RKO (cell line): ENCODE measurements around the gene CPLX1.
A peak's percentile ranks its signal among the peaks of the same experiment; 100 is the strongest.

Experiments used
- DNase-seq: peaks from one replicate; pipeline ENCODE4 v3.0.0-alpha.2; 2016; ENCODE audit warnings: low spot score

CPLX1 gene

DNA sequence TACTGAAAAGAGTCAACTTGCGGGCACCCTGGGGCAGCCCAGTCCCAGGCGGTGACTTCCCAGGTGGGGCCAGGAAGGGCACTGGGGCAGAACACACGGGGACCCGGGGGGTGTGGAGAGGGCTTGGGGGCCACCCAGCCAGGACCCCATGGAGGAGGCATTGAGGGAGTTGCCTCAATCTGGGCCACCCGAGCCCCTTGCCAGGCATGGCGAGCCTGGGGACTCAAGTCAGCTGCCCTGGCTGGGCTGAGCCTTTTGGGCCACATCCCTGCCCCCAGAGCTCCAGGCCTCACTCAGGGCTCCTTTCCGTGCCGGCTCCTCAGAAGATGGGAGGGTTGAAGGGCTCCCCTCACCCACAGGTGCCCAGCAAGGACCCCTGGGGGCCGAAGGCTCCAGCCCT lies 6.6 kb upstream of the CPLX1 start:
- no peak for DNase-seq

DNA sequence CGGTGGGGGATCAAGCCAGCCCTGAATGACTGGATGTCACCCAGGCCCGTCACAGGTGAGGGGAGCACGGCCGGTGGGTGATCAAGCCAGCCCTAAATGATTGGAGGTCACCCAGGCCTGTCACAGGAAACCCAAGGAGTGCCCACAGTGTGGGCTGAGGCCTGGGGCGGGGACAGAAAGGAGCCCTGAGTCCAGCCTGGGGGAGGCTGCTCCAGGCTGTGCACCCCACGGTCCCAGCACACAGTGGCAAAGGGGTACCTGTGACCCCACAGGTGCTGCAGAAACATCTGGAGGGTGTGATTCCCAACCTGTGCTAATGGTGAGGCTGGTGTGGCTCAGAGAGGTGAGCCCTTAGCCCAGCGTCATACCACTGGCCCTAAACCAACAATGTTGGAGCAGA lies 6.2 kb upstream of the CPLX1 start:
- DNase-seq: no peak

DNA sequence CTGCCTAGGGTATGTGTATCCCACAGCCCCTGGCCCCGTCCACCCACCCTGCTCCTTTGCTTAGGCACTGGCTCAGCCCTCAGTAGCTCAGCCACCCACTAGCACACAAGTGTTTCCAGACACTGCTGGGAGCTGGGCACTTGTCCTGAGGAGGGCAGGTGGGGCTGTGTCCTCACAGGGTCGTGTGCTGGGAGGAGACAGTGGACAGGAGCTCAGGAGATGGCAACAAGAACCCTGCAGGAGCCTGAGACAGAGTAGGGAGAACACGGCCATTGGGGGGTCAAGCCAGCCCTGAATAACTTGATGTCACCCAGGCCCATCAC lies 5.5 kb upstream of the CPLX1 start:
- no peak for DNase-seq

DNA sequence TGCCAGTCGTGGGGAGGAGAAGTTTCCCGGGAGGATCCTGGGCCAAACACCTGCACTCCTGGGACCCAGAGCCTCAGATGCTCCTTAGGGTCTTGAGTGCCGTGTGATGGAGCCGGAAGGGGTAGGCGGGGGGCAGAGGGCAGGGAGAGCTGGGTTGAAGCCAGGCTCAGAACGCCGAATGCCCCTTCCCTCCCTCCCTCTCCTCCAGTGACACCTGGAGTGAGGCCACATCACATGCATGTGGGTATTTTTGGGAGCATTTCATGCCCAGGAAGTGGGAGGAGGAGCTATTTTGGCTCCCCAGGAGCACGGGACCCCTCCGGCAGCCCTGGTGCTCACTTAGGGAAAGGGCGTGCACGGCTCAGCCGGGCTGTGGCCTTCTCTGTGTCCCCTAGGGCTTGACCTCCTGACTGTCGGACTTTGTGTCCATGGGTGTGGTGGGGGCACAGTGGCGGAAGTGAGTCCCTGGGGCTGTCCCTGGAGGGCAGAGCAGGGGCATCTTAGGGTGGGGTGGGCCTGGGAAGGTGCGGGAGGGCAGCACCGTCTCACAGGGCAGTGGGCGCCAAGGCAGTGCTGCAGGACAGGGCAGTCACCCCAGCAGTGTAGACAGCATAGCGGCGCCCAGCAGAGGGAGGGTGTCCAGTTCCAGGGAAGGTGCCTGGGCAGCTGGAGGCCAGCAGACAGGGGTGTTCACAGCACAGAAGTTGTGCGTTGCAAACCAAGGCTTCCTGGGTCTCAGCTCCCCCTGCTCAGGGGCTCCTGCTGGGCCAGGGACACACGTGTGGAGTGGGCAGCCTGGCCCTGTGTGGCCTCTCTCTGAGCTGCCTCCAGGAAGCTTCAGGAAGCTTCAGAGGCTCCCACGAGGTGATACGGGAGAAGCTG lies 4.9 kb upstream of the CPLX1 start:
- no peak for DNase-seq

DNA sequence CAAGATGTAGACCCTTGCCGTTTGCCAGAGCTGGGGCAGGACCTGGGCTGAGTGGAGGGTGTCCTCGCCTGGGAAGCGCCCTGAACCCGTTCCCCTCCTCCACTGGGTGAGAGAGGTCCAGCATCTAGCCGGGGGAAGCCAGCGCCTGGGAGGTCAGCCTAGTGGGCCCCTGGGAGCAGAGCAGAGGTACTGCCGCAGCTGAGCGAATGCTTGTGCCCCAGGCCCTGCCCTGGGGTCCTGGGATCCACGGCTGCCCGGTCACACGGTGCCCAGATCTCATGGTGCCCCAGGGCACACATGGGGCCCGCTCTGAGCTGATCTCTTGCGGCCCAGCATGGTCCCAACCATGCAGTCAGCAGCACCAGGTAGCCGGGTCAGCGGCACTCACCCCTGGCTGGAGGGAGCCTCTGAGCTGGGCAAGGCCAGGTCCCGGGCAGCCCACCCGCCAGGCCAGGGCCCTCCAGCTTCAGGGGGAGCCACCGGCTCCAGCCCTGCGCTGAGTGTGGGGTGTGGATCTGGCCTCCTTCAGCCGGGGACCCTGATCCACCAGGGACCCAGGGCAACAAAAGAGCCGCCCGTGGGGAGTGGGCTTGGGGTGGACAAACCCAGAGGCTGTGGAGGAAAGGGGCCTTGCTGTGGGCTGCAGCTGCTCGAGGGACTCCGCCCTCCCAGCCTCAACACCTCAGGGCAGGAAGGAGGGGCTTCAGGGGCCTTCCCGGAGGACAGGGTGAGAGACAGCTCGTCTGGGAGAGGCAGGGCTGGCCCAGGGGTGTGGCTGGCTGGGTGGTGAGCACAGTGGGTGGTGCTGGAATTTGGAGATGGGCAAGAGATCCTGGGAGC lies 4.1 kb upstream of the CPLX1 start:
- DNase-seq: no peak

DNA sequence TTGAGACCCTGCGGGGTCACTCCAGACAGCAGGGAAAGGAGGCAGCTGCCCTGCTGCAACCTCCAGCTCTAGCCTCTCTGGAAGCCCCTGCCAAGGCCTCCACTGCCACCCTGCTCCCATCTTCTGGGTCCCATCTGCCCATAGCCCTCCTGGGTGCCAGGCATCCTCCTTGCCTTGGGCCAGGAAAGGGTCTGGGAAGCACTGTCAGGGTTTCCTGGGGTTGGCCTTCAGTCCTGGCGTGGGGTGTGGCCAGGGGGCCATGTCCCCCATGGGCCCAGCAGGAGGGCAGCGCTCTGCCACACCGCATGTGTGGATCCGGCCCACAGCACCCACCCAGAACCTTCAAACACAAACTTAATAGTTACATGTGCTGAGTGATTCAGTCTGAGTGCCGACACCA lies 3.4 kb upstream of the CPLX1 start:
- DNase-seq: no peak

DNA sequence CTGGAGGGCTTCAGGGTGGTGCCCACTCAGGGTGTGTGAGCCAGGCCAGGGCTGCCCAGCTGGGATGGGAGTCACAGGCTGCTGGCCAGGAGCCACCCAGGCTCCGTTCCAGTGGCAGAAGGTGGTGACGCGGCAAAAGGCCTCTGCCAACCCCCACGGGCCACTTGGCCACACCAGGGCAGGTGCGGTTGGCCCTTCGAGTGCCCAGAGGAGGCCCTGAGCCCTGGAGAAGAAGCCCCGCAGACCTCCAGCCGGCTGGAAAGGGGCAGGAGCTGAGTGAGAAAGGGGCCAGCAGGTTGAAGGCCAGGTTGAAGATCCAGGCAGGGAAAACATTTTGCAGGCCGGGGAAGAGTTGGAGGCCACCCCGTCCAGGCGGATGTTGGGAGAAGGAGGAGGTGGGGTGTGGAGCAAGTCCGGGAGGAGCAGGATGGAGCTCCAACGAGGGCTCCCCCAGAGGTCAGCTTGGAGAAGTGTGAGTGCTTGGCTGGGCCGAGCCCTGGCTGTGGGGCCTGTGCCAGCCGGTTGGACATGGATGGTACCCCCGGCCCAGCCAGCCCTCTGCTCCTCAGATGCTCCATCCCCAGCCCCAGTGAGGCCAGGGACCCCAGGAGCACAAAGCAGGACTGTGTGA lies 2.8 kb upstream of the CPLX1 start:
- peak; percentile 62 for DNase-seq

DNA sequence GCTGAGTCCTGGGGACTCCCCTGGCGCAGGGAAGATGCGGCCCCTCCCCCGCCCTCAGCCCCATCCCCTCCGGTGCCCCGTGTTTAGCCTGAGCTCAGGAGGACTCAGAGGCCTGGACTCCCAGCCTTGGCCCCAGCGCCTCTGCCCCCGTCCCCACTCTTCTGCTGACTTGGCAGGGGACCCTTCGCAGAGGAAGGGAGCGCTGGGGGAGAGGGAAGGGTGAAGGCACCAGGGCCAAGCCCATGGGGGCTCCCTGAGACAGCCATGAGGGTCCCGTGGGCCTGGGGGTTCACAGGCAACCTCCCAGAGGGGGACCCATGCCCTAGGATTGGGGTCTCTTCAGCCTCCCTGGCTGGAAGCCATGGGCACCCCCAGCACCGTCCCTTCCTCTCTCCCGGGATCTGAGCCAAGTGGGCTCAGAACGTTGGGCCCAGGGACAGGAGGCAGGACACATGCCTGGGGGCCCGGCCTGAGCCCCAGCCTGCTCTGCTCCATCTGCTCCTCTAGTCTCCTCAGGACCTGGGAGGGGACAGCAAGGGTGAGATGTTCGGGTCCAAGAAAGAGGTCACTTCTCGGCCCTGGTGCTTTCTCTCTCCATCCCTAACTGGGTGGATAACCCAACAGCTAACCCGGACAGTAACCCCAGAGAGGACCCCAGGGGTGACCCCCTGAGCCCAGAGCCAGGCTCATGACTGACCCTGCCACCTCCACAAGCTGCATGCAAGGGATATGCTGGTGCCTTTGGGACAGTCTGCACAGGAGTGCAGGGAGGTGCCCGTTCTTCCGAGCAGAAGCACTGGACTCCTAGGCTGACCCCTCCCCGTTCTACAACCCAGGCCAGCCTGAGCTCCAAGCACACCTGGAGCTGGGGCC lies 1.5 kb upstream of the CPLX1 start:
- no peak for DNase-seq

DNA sequence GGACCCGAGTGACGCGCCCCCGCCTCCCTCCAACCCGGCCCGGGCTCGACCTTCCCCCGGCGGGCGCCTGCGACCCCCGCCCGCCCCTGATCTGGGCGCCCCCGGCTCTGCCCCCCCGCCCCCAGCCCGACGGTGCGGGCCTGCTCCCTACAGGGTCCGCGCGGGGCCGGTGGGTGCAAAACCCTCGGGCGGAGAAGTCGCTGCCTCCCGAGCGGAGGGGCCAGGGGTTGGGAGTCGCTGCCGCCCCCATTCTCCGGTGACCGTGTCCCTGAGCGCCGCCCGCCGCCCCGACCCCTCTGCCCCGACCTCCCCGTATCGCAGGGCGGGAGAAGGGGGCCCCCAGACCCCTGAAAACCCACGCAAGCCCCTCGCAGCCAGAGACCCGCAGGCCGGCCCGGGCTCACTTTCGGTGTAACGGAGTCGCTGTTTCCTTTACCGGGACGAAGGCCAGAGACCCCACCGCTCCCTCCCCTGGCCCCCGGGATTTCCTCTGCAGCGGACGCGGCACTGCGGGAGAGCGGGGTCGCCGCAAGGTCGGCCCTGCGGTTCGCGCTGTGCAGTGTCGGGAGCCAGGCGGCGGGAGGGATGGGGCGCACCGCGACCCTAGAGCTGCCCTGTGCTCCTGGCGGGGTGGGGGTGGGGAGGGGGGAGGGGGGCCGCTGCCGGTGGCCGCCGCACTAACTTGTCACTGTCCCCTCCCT lies 729 bp upstream of the CPLX1 start:
- no peak for DNase-seq

DNA sequence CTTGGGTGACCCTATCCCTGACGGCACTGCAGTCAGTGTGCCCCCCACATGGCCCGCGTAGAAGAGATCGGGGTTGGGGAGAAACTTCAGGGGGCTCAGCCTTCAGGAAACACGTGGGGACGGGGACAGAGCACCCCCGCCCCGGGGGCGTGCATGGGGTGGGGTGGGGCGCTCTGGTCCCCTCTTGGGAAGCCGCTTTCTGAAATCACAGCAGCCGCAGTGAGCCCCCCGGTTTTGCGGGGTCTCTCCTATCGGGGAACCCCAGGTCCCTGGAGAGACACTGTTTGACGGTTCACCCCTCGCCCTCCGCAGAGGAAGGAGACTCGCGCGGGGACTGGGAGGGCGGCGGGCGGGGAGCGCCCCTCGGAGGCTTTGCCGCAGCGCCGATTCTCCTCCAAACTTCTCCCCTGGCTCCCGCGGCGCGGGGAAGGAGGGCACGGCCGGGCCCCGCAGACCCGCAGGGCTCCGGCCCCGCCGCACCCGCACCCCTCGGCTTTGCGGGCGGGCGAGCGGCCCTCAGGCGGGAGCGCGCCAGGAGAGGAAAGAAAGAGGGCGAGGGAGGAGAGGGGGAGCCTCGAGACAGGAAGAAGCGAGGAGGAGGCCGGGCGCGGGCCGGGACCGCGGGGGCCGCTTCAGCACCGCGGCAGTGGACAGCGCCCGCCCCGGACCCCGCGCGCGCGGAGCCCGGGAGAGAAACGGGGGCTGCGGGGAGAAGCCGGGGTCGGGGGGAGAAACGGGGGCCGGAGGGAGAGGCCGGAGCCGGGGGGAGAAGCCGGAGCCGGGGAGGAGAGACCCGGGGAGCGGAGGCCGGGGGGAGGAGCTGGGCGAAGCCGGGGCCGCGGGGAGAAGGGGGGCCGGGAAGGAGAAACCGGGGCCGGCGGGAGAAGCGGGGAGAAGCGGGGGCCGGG lies 612 bp downstream of the CPLX1 start:
- peak; percentile 40 for DNase-seq

DNA sequence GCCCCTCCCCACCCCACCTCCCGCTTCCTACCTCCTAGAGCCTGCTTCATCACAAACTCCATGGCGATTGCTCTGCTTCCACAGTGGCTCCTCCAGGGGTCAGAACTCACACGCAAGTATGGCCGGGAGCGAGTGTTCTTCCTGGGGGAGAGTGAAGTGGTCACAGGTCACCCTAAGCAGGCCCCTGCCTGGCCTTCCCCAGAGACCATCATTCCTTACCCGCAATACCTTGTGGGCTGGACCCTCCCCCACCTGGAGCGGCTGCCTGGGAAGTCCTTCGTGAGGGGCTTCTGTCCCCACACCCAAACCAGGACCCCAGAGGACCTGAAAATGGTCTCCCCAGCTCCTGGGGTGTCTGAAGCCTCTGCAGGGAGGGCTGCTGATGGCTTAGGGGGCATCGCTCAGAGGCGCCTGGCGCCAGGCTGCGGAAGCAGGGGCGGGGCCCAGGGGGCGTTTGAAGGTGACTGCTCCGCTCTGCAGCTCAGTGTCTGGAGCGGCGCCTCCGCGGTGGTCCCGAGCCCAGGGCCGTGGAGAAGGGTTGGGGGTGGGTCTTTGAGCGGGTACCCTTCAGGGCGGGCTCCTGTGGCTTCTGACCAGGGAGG lies 1.4 kb downstream of the CPLX1 start:
- no peak for DNase-seq

DNA sequence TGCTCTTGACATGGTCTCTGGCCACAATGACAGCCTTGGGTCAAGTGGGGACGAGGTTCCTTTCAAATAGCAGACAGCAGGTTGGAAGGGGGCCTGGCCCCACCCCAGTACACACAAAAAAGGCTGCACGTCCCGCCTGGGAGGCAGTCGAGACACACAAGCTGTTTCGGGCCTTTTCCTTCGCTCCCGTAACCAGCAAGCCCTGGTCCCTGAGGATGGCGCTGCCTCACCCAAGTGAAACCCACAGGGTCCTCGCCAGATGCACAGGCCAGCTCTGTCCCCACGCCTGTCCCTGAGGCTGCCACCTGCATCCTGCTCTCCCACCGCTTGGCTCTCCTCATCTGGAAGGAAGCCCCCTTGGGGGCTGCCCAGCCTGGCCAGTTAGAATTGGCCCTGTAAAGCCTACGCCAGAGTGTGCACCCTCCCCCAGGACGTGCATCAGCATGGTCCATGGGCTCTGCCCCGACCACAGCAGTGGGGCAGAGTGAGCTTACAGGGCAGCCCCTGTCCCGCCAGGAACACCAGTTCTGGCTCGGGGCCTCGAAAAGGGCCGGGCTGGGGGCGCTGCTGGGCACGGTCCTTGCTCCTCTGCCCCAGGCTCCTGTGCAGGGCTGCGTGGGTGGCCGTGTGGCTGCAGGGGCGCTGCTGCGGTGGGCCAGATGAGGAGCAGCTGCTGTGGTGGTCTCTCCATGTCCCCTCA lies 2.0 kb downstream of the CPLX1 start:
- DNase-seq: no peak

DNA sequence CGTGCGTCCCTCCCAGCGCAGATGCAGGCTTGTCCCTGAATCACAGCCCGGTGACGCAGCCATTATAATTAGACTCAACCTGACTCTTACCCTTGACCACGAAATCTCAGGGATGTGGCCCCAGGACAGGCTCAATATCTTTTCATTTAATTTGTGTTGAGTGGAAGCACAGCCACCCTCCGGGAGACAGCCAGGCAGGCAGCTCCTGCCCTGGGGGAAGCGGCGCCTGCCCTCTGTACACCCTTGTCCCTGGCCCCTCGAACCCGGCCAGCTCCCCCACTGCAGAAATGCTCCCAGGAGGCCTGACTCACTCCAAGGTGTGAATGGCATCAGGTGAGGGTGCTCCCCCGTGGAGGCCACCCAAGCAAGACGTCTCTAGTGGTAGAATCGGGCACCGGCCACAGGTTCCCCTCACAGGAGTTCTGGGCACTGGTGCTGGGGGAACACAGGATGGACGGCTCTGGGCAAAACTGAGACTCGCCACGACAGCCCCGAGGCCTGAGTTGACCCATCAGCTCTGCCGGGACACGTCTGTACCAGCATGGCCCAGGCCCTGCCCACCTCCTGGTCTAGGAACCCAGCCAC lies 2.7 kb downstream of the CPLX1 start:
- no peak for DNase-seq

DNA sequence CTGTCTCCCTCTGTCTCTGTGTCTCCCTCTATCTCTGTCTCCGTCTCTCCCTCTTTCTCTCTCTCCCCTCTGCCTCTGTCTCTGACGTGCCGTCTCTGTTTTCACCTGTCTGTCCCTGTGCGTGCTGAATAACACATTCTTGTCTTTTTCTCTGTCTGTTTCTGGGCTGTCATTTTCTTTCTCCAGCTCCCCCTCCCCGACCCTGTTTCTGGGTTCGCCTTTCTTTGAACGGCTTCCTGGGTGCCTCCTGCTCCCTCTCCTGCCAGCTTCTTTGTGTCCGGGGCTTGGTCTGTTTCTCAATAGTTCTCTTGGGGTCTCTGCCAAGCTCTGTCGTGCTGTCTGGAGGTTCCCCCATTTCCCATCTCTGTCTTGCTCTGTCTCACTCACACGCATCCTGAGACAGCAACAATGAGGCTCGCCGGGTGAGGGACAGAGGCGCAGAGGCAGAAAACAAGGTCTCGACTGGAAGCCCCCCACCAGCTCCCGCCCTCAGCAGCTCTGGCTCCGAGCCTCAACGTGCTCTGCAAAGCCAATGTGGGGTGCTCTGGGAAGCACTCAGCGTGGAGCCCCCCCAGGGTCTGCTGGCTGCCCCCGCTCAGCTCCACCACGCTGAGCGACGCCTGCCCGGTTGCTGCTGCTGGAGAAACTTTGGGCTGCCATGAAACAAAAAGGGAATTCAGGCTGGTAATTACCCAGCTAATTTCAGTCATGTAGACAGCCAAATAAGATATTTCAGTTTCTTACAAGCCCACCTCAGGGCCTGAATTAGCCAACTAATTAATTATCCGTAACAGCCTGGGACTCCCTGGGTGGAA lies 3.4 kb downstream of the CPLX1 start:
- DNase-seq: no peak

DNA sequence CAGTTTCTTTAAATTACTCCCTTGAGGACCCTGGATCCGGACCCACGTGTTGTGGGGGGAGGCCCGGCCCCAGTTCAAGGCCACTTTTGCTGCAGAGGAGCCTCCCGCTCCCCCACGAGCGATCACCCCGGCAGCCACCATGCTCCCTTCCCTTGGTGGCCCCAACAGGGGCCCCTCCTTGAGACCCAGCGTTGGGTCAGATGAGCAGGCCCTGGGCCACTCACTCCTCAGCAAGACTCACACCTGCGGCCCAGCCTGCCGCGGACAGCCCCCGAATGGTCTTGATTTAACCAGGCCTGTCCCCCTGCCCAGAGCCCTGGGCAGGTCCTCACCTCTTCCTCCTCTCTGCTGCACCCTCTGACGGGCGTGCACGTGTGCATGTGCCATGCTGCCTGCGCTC lies 4.3 kb downstream of the CPLX1 start:
- no peak for DNase-seq

DNA sequence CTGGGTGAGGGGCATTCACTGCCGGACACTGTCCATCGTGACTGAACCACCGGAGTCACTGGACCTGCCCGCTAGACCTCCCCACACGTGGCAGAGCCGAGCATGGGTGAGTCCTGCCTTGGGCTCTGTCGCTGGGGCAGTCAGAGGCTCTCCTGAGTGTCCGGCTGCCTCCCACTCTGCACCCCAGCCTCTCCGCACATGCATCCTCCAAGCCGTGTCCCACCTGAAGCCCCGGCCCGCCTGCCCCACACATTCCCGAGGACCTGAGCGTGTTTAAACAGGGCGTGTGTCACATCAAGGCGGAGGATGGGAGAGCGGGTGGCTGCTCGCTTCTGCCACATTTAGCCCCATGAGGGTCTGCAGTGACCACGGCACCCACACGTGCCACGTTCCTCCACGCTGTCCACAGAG lies 4.7 kb downstream of the CPLX1 start:
- no peak for DNase-seq

DNA sequence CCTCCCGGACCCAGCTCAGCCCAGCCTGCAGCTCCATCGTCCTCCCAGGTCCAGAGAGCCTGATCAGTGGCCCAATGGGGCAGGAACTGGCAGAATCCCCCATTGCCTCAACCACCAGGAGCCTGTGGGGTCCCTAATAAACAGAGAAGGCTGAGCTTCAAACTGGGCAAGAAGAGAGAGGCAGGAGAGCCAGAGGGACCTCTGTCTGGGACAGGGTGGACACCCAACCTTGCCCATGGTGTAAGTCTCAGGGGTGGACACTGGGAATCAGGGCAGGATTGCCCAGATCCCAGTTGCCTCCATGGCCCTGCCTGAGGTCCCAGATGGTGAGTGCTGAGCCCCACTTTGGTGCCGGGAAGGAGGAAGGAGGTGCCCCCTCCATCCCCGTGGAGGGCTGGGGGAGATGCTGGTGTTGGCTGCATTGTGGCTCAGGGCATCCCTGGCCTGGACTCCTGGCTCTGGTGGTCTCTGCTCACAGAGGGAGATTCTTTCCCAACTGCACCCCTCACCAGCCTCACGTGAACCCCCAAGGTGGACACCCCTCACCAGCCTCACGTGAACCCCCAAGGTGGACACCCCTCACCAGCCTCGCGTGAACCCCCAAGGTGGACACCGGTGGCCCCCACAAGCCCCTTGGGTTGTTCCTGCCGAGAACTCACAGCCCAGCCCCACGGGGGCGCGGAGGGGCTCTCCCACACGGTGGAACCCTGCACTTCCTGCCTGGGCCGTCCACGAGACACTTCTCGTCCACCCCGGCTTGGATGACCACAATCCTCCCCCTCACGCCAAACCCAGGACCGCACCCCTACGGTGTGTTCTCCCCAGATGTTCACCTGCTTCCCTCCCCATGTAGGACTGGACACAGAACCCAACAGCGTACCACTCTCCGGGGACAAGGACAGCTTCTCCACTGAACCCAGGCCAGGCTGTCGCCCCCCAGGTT lies 5.4 kb downstream of the CPLX1 start:
- no peak for DNase-seq
